PFSK-1 (cell line): ENCODE results near the gene ADRB2.

Experiments
- POLR2AphosphoS5 ChIP-seq: IDR thresholded peaks from 2 replicates; pipeline ENCODE4 v1.6.1; 2012; ENCODE audit warnings: low read depth, mild to moderate bottlenecking, control low read depth, low read length, moderate library complexity
- REST ChIP-seq, 2 experiments: IDR thresholded peaks; 2 replicates each; pipeline versions ENCODE4 v1.6.1 to v1.8.0; 2011 to 2012; ENCODE audit warnings: low read depth in 2 of 2, low read length in 2 of 2, control low read depth in 1 of 2, inconsistent platforms in 1 of 2, mild to moderate bottlenecking in 1 of 2, moderate library complexity in 1 of 2; ENCODE audit not compliant: insufficient read depth in 1 of 2
- SIN3A ChIP-seq: IDR thresholded peaks from 2 replicates; pipeline ENCODE4 v1.6.1; 2012; ENCODE audit warnings: mild to moderate bottlenecking, low read length, moderate library complexity, borderline replicate concordance; ENCODE audit not compliant: insufficient read depth
- TAF1 ChIP-seq: IDR thresholded peaks from 2 replicates; pipeline ENCODE4 v1.6.1; 2012; ENCODE audit warnings: low read length, control low read depth, borderline replicate concordance; ENCODE audit not compliant: insufficient read depth

- TF ChIP-seq TAF1 (no peak), REST (IDR thresholded peaks at IDR 0.05; ENCODE audit: insufficient read depth in 1 of 2, low read depth in 2 of 2, low read length in 2 of 2) (no peak), POLR2AphosphoS5 (no peak), SIN3A (no peak)
These were observed 47.5 kb upstream of the ADRB2 start for GRCh38 chr5:148778882-148779281.
